ENCODE data around the gene PCDHB13.

GRCh38 chr5:141245250-141245717 is 31.6 kb downstream of the PCDHB13 start, which contains the start of gene PCDHB15:
- TF ChIP-seq, protein P1, sequence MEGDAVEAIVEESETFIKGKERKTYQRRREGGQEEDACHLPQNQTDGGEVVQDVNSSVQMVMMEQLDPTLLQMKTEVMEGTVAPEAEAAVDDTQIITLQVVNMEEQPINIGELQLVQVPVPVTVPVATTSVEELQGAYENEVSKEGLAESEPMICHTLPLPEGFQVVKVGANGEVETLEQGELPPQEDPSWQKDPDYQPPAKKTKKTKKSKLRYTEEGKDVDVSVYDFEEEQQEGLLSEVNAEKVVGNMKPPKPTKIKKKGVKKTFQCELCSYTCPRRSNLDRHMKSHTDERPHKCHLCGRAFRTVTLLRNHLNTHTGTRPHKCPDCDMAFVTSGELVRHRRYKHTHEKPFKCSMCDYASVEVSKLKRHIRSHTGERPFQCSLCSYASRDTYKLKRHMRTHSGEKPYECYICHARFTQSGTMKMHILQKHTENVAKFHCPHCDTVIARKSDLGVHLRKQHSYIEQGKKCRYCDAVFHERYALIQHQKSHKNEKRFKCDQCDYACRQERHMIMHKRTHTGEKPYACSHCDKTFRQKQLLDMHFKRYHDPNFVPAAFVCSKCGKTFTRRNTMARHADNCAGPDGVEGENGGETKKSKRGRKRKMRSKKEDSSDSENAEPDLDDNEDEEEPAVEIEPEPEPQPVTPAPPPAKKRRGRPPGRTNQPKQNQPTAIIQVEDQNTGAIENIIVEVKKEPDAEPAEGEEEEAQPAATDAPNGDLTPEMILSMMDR (IDR thresholded peaks at IDR 0.05; ENCODE audit: borderline replicate concordance, extremely low read depth, low read length, poor library complexity, severe bottlenecking), result no peak
- no peak for TF ChIP-seq EZH2 (IDR thresholded peaks at IDR 0.05; ENCODE audit: borderline replicate concordance, low read depth, low read length, severe bottlenecking)
